Eye (tissue), 1 donor: ENCODE results near the gene HAPLN2.

ENCODE experiments used
- DNase-seq: peaks from one replicate; pipeline ENCODE4 v3.0.0-alpha.2; 2015

The HAPLN2 gene

DNA sequence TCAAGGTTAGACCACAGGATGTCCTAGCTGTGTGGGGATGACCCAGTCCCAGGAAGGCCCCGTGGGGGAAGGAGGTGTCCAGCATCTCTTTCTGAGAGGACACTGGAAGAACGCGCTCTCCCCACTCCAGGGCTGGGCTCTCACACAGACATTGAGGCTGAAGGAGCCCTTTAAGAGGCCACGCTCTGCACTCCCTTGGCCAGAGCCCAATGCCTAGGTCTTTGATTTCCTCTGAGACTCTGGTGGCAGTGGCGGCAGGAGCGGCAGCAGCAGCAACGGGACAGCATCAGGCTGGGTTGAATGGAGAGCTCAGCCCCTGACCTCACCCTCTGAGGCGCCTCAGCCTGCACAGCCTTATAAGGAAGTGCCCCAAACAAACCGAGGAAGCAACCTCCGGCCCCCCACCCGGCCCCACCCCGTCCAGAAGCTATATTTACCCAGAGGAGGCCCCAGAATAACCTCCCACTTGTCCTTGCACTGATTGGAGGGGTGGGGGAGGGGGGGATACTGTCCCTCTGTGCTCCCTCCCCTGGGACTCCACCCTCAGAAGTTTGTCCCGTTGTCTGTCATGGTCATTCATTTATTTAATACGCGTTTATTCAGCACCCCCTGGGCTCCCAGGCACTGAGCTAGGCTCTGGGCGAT, 45.7 kb downstream of the HAPLN2 start:
- peak; percentile 59 for DNase-seq

DNA sequence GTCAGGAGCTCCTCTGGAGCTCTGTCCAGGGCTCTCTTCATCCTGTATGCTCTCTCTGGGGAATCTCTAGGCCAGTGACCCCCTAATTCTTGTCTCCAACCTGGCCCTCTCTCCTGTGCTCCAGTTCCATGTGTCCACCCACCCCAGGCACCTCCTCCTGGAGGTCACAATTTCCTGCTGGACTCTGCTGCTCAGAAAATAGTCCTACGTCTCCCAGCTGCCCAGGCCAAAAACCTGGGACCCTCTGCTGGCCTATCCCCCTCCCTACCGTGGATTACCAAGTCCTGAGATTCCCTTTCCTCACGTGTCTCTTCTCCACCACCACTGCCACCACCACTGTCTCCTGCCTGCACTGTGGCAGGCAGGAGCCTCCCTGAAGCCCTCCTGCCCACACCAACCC, 46.3 kb downstream of the HAPLN2 start:
- DNase-seq: no peak

DNA sequence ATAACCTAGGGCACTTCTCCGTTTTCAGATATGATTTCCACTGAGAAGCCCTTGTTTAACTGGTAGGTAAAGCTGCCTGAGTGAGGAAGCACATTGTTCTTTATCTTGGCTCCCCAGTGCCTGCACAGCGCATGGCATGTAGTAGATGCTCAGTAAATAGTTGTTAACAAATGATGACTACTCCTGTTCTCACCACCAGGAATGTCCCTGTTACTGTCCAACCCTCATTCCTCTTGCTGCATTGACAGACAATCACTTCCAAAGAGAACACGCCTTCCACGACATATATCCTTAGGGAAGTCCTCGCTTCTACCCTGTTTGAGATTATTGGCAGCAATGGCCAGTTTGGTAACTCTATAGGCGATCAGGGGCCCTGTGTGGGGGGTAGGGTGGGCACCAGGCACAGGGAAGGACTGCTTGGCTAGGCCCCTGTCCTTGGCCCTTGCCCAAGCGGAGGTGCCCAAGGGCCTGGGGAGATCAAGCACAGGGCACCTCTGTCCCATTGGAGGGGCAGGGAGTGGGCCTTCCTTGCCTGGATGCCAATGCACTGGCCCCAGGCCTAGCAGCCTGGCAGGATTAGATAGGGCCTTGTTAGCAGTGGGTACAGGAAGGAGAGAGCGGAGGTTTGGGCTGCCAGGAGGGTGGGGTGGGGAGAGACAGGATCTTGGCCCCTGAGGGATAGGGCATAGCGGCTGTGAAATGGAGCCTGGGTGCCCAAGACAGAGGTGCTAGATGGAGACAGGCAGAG, 47.8 kb downstream of the HAPLN2 start:
- peak; percentile 14 for DNase-seq

DNA sequence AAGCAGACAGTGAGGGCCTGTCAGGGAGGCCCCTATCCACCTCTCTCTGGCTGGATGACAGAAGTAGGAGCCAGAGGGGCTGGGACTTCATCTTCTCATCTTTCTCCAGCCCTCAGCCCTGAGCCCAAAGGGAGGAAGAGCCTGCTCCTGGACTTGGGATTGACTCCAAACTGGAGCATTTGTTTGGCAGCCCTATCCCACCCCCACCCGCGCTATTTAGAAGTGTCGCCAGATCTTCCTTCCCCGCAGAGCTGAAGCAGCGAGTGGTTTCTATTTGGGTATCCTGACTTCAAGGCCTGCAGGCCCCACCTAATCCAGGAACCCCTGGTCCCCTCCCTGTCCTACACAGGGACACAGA, 48.4 kb downstream of the HAPLN2 start:
- peak; percentile 70 for DNase-seq

DNA sequence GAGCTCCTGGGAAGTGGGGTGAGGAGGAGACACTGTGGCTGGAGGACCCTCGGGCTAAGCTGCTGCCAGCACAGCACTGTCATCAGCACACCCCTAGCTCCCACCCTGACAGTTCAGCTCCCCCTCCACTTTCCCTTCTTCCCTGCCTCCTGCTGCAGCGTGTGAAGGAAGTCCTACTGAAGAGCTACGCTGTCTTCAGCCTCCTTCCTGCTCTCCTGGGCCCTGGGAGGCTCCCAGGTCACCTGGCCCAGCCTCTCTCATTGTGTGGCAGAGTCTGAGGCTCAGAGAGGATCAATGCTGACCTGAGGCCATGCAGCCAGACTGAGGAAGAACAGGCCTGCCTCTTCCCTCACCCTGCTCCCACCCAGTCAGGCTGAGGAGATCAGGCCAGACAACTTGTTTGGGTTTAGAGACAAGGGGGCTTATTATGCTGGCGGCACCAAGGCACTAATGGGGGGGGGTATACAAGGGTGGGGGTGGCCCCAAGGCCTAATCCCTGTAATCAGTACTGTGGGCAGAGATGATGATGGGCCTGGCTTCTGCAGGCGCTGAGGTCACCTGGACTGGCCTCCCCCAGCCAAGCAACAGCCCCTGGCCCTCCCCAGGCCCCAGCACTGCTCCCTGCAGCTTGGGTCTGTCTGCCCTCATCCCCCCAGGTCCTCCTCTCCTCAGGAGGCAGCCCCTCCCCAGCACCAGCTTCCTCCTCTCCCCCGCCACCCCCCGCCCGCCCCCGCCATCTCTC, 48.9 kb downstream of the HAPLN2 start:
- DNase-seq: no peak

DNA sequence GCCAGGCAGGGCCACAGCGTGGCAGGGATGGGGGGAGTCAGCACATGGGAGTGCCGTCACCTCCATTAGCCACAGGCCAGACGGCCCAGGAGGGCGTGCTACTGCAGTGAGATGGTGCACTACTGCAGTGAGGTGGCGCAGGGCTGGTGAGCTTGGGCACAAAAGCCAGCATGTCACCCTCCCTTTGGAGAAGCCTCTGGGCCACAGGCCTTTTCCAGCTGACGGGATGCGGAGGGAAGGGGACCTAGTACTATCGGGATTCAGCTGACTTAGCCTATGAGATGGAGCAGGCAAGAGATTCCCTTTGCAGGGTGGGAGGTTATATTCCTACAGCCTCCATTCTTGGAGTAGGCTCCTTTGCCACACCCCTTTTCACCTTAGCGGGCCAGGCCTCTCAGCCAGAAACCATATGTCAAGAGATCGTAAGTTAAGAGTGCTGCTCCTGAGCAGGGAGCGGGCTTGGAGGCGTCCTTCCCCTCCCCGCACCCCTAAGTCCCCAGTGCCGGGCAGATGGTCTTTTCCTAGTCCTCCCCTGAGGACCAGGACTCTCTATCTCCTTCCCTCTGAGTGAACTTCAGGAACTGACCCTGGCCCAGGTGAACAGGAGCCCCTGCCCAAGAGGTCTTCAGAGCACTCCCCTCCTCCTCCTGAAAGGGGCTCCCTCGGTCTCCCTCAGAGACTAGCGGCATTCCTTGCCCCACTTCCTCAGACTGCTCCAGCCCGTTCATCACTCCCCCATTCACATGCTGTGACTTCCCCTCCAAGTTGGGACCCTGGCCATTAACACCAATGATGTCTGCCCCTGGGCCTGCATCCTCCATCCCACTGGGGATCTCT, 49.8 kb downstream of the HAPLN2 start:
- peak; percentile 52 for DNase-seq

DNA sequence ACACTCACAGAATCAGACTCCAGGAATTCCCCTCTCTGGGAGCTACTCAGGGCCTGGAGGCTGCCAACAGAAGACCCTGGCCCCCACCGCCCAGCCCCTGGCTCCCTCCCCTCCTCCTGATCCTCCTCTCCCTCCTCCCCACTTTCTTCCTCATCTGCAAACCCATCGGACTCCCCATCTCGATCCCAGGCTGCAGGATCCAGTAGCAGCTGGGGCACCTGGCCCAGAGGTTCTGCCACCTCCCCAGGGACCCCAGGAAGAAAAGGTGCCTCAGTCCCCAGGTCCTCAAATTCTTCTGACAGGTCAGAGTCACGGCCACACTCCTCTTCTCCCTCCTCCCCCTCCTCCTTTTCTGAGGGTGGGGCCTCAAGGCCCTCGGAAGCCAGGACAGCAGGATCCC, 50.6 kb downstream of the HAPLN2 start:
- DNase-seq: peak; percentile 4

DNA sequence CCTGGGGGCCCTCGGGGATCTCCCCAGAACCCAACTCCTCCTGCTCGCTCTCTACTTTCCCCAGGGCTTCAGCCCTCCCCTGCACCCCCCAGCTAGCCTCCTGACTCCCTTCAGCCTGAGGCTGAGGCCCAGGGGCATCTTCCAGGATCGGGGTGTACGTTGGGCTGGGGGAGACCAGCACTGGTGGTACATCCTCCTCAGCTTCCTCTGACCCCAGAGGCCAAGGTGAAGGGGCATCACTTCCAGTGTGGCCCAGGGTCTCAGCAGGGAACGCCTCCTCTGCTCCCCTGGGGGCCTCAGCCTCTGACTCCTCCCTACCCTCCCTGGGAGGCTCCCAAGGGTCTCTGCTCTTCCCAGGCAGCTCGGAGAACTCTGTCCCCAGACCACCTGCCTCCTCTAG, 51.1 kb downstream of the HAPLN2 start:
- DNase-seq: peak; percentile 1

DNA sequence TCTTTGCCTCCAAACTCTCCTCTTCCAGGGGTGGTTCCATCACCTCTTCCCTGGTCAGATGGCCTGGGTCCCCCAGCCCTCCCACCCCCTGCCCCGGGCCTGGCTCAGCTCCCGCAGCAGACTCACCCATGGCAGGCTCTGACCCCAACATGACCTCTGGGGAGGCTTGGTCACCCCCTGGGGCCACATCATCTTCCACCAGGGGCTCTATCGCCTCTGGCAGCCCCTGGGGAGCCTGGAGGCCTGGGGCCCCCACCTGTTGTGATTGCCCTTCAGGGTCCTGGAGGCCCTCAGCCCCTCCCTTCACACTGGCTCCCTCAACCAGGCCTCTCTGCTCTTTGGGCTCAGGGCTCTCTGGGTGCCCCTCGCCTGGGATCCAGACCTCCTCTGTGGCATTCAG, 51.6 kb downstream of the HAPLN2 start:
- peak; percentile 1 for DNase-seq

DNA sequence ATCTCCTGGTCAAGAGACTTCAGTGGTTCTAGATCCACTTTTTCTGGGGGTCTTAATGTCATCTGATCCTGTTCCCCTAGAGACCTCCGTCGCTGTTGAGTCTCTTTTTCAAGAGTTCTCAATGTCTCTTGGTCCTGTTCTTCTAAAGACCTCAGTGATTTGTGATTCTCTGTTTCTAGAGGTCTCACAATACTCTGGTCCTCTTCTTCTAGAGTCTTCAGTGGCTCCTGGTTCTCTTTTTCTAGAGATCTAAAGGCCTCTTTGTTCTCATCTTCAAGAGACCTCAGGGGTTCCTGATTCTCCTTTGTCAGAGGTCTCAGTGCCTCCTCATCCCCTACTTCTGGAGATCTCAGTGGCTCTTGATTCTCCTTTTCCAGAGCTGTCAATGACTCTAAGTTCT, 52.6 kb downstream of the HAPLN2 start:
- no peak for DNase-seq

DNA sequence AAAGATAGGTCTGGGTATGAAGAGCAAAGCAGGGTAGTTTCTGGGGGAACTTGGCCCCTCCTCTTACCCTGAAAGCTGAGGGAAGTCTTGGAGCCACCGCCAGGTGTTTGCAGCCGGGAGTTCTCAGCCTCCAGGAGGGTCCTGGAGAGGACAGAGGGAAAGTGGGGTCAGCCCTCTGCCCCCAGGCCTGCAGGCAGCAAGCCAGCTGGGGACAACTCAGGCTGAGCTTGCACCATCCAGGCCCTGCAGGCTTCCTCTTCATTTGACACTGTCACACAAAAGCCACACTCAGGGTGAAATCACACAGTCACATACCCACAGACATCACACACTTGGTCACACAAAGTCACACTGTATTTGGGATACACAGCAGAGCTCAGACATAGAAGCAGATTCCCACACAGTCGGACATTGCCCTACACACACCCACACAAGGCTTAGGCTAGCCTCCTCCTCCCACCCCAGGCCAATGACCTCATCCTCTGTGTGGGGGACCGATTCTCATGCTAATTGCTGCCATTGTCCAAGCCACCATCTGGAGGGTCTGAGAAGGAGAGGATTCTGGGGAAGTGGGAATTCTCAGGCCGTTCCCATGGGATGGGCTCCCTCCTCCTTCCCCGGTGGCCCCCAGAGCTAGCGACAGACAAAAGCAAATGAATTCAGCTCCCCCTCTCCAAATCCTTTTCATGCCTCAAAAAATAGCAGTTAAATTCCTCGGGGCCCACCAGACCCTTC, 54.3 kb downstream of the HAPLN2 start:
- peak; percentile 94 for DNase-seq
